HCT116 (cell line): ENCODE data around the gene MMS19.

Source experiments
- CTCF ChIP-seq, 3 experiments: fragments of 200-600 bp in 1 of 3; sonication (generic) in 1 of 3; IDR thresholded peaks in 2 of 3; conservative IDR thresholded peaks in 1 of 3; 2 replicates each; pipeline ENCODE4 v1.5.1; 2012 to 2017; ENCODE audit warnings: low read depth in 2 of 3, low read length in 2 of 3, antibody characterized with exemption in 1 of 3, borderline replicate concordance in 1 of 3, control low read depth in 1 of 3, mild to moderate bottlenecking in 1 of 3, mixed read lengths in 1 of 3, mixed run types in 1 of 3, moderate library complexity in 1 of 3; ENCODE audit not compliant: insufficient read depth in 1 of 3
- EZH2 ChIP-seq: fragments of 200-600 bp; sonication (generic); IDR thresholded peaks from 2 replicates; pipeline ENCODE4 v1.6.1; 2017; ENCODE audit warnings: antibody characterized with exemption, mixed run types
- FOSL1 ChIP-seq: IDR thresholded peaks from 2 replicates; pipeline ENCODE4 v1.6.1; 2012; ENCODE audit warnings: low read depth
- POLR2A ChIP-seq: IDR thresholded peaks from 2 replicates; pipeline ENCODE4 v1.7.0; 2011; ENCODE audit warnings: borderline replicate concordance; ENCODE audit not compliant: insufficient read depth, insufficient read length; ENCODE audit errors: extremely low read depth
- POLR2AphosphoS5 ChIP-seq: IDR thresholded peaks from 2 replicates; pipeline ENCODE4 v1.6.1; 2011; ENCODE audit warnings: mild to moderate bottlenecking, low read depth, low read length, moderate library complexity
- TCF7L2 ChIP-seq: IDR thresholded peaks from 2 replicates; pipeline ENCODE4 v1.7.0; 2011; ENCODE audit warnings: borderline replicate concordance, inconsistent platforms; ENCODE audit not compliant: insufficient read depth, insufficient read length; ENCODE audit errors: extremely low read depth
- ZNF274 ChIP-seq: fragments of 200-500 bp; sonication (Bioruptor generic); IDR thresholded peaks from 2 replicates; pipeline ENCODE4 v1.6.1; 2014; ENCODE audit warnings: mild to moderate bottlenecking, low read depth, low read length, inconsistent platforms

GRCh38 chr10:97547962-97548361, 49.7 kb upstream of the MMS19 start:
- TF ChIP-seq POLR2A (no peak), CTCF (IDR thresholded peaks at IDR 0.05 in 2 of 3, conservative IDR thresholded peaks at IDR 0.05 in 1 of 3; ENCODE audit: borderline replicate concordance in 1 of 3, insufficient read depth in 1 of 3, low read depth in 2 of 3, low read length in 2 of 3) (no peak), POLR2AphosphoS5 (no peak), ZNF274 (no peak), FOSL1 (no peak), EZH2 (no peak), TCF7L2 (no peak)
